ENCODE data around the gene STAMBPL1.

Gene STAMBPL1

DNA sequence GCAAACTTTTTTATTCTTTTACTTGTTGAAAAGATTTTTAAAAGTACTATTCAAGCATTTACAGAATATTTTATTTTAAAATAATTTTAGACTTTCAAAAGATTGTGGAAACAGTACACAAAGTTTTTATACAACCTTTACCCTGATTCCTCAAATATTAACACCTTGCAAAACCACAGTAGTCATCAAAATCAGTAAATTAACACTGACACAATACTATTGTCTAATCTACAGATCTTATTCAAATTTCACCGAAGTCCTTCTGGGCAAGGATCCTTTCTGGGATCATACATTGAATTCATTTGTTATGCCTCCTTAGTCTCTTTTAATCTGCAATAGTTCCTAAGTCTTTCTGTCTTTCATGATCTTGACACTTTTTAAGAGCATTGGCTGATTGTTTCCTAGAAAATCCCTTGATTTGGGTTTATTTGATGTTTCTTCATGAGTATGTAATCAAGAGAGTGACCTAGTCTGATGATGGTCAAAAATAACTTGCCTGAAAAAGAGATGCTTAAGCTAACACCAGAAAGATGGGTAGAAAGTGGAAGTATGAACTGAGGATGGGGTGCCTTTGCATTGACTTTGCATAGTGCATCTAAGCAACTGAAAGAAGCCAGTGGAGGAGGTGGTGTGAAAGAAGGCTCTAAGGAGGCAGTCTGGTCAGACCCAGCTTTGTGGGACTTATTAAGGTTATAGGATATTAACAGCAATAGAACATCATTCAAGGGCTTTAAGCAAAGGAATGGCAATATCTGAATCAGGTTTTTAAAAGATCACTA, 9.7 kb downstream of the STAMBPL1 start:
- intact Hi-C loops (cut with DNase I) = no loop called here
- DNase-seq = no peak

DNA sequence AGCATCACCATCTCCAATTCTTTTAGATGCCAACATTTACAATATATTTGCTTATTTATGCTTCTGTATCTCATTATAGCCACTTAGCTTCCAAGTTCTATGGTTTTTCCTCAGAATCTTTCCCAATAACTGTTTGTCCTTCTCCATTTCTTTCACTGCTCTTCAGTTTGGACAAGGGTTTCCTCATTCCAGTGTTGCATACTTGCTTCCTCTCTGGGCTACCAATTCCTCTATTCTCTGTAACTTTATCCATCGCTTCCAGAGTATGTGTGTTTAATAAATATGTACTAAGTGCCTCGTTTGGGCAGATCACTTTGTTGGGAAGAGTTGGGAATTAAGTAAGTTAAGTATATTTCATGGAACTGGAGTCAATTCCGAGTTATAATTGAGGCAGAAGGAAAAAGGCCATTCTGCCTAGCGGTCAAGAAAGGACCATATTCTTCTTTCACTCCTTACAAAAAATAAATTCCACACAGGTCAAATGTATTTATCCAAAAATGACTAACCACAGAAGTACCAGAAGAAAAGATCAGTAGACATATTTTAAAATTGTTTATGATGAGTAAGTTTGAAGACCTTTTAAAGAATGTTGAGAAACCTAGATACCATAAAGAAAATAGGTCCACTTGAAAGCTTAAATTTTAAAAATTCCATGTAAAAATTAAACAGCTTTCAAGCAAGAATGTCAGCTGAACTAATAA, 10.8 kb downstream of the STAMBPL1 start:
- no peak for DNase-seq
- intact Hi-C loops (cut with DNase I) = no loop called here

DNA sequence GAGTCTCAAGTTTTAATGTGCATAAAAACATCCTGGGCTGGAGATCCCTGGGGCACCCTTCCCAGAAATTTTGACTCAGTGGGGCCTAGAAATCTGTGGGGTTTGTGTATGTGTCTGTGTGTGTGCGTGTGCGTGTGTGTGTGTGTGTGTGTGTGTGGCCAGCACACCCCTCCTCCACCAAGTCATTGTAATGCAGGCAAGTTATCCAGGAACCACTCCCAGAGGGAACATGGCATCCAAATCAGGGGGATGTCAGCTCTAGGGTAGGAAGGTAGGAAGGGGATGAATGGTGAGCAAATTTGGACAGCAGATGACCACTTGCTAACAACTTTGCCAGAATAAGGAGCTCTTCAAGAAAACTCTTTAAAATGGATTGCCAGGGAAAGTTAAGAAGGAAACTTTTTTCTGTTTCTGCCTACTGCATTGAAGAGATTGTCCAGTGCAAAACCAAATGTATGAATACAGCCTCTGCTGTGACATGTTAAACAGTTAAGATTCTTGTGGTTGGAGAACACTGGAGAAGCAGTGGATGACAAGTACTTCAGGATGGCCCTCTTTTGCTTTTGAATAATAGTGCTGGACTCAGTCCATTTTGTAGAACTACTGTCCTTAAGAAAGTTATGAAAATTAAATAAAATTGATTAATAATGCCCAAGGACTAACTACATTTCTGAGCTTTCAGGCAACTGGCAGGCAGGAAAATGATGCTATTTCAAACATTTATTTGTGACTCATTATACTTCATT, 12.3 kb downstream of the STAMBPL1 start:
- DNase-seq = no peak
- intact Hi-C loops (cut with DNase I) = no loop called here

DNA sequence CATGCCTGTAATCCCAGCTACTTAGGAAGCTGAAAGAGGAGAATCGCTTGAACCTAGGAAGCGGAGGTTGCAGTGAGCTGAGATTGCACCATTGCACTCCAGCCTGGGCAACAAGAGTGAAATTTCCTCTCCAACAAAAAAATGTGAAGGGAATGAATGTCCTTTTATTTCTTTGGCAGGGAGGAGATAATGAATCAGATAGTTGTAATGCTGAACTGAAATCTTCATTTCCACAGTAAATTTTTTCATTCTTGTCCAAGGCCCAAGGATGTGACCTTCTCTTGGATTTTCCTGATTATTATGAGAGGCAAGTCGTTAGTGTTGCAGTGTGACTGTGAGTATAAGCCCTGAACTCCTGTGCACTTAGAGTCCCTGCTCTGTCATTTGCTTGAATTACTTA, 13.6 kb downstream of the STAMBPL1 start:
- no peak for DNase-seq
- intact Hi-C loops (cut with DNase I) = no loop called here

DNA sequence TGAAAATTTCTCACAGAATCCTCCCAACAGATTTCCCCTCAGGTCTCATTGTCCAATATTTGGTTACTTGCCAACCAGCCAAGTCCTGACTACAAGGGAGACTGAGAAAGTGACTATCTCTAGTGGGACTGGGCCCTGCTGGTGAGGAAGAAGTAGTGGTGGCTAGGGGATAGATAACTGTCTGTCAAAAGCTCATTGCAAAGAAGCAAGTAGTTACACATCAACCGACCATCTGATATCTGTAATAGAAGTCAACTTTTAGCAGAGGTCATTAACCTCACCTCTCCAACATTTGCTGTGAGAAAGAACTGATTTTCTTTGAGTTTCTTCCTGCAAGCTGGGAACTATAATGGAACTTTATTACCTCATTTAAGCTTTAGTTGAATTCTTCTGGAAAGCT, 15.2 kb downstream of the STAMBPL1 start:
- intact Hi-C loops (cut with DNase I) = no loop called here
- no peak for DNase-seq

DNA sequence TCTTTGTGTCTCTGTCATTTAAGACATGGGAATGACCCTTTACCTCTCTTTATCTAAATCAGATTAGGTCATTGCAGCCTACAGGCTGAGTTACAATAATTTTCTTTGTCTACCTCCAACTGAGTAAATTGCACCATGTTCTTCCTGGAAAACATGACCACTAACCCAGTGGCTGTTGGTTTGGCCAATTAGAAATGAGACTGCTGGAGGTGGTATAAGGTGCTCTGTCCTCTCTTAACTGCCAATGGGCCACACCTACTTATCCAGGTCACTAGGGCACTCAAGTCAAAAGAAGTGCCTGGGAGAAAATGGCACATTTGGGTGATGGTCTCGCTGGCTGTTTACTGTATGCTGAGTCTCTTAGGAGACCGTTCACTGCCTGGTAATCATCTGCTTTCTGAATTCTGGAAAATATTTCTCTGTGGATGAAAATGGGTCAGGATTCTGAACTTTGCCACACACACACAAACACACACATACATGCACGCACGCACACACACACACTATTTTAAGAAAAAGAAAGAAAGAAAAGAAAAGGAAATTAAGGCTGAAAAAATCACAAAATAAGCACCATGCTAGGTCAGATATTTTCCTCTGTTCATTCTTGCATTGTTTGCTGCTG, 16.4 kb downstream of the STAMBPL1 start:
- DNase-seq = no peak
- intact Hi-C loops (cut with DNase I) = no loop called here

DNA sequence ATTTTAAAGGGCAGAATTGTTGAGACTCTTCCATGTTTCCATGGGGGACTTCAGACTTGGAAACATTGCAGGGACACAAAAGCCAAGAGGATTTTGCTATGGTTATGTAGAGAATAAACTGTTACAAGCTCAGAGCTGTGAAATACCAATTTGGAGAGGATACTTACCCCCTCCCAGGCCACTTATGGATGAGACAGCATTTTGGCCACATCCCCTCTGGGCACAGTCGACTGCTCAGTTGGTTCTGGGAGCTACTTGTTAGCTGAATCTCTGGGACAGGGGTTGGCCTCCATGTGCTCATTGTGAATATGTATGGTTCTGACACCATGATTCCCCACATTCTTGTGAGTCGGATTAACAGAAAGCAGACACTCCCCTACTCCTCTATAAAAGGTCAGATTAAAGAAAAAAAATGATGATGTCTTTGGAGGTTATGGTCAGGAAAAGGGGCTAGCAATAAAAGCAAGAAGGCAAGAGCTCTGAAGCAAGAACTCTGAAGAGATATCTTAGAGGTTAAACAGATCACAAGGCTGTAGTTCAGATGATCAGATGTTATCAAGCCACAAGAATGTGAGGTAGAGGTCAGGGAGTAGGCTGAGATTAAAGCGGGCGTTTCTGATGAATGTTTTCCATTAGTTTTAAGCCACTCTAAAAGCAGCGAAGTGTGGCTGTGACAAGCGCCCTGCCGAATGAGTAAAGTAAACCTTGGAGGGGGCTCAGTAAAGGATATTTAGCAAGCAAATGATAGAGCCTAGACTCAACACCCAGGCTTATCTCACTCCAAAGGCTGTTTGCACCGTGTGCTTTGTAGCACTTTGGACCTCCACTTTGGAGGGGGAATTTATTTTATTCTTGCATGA, 17.2 kb downstream of the STAMBPL1 start:
- no peak for DNase-seq

DNA sequence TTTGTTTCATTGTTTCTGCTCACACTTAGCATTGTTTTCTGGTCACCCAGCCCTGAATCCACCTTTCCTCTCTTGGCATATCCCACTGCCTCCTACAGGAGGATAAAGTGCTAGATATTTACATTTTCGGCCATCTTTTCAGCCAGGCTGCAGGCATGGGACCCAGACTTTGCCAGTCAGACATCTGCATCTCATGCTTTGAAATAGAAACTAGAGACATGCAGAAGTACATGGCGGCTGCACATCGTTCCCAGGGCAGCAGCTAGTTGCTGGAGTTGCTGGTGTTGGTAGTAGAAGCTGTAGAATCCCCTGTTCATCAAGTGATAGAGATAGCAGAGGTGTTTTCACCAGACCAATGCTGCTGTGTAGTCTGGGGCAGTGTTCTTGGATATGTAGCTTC, 18.7 kb downstream of the STAMBPL1 start:
- intact Hi-C loops (cut with DNase I) = no loop called here
- DNase-seq = peak in 1 of 10 donors; percentile 77

More for the DNA sequence above, 17.2 kb downstream of the STAMBPL1 start:
- intact Hi-C loops (cut with DNase I) = no loop called here

DNA sequence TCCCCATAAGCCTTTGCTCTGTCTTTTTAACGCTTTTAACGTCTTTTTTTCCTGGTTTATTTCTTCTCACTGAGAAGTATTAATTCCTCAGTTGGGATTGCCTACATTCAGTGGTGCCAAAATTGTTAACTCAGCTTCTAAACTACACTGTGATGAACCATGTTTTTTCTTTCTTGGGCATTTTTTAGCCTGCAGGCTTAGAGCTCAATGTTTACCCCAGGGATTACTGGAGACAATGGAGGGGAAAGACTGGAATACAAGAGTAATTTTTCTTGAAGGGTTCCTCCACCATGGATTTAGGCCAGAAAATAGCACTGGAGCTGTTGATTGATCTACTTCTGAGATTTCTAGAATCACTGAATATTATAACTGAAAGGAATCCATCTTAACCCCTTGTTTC, 19.8 kb downstream of the STAMBPL1 start:
- no peak for DNase-seq
- intact Hi-C loops (cut with DNase I) = no loop called here

DNA sequence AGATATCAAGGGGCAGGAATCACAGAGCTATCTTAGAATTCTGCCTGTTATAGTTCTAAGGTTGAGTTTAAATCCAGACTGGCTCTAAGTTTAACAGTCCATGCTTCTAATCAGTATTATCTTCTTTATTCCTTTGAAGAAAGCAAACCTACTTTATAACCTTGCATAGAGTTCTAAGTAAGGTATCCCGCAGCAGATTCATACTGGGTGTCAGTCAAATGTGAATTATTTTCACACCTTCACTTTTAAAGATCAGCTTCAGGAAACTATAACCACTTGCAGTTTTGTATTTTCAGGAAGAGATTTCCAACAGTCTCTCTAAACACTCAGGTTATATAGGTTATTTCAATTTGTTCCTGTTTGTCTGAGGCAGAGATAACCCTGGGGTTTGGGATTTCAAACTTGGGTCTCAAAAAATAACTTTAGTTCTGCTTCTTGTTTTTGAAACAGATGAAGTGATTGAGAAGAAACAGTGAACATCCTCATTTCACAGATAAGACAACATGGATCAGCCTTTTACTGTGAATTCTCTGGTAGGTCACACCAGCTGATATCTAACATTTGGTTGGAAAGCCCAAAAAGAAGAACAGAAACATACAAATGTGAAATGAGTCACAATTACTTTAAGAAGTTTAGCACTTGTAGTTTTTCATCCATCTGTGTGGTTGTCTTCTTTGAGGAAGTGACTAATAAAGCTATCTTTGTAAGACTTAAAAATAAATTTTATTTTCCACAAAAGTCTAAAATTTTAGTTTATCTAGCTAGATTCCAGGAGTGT, 21.4 kb downstream of the STAMBPL1 start:
- intact Hi-C loops (cut with DNase I) = no loop called here
- DNase-seq = no peak

DNA sequence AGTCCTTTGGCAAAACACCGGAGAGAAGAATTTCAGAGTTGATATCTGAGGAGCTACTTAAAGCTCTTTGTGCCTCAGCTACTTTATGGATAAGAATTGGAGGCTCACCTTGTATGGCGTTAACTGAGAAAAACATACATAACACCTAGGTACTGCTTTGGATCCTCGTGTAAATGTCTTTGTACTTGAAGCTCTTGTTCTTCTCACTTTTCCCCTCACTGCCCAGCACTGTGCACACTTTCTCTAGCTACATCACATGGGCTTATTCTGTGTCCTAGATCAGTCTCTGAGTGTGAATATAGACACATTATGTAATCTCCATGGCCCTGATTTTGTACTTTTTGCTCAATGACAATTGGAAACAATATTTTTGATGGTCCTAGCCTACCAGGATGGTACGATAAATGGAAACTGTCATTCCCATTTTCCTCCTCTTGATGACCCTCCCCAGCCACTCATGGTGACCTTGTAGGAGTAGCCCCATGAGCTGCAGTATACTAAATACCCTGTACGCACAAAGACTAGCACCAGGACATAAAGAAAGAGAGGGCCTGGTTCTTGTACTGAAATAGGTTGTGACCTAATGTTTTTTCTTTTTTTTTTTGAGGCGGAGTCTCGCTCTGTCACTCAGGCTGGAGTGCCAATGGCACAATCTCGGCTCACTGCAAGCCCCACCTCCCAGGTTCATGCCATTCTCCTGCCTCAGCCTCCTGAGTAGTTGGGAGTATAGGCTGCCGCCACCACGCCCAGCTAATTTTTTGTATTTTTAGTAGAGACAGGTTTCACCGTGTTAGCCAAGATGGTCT, 22.1 kb downstream of the STAMBPL1 start:
- intact Hi-C loops (cut with DNase I) = no loop called here
- no peak for DNase-seq

DNA sequence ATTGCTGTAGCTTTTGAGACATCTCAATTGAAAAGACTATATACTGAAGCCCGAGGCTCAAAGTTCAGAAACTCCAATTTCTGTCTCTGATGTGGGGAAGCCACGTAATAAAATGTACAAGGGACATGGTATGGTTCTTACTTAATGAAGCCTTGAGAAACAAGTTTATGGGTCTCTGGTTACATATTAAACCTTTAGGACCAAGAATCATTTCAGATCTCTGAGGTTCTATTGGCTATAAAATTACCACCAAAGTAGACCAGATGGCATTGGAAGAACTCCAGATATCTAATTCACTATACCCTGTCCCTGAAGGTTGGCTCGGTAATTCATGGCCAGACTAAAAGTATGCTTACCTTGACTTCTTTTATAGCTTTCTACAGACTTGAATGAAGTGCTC, 23.7 kb downstream of the STAMBPL1 start:
- DNase-seq = no peak
- intact Hi-C loops (cut with DNase I) = no loop called here

DNA sequence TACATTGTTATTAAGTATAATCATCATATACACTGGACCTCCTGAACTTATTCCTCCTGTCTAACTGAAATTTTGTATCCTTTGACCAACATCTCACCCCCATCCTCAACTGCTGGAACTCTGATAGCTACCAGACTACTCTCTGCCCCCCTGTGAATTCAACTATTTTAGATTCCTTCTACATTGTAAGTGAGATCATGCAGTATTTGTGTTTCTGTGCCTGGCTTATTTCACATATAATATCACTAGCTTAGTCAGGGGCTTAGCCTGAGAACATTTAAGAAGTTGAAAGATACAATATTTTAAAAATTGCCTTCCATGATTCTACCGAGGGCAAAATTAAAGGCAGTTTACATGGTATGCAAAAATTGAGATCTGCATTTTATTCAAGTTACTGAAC, 26.9 kb downstream of the STAMBPL1 start:
- no peak for DNase-seq

DNA sequence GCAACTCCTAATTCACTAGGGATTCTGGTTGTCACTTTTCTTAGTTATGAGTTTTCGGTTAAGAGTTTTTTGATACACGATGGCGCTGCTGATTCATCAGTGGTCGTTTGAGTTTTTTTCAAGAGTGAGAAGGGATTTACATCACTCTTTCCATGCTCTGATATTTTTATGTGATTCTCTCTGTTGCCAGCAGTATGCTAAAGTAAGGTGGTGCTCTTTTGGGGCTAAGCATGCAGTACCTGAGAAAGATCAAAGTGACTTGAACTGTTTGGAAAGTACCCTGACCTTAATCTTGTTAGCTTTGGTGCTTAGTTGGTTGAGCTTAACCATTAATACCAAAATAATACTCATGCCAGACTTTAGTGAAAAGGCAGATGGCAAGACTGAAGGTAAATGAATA, 28.1 kb downstream of the STAMBPL1 start:
- intact Hi-C loops (cut with DNase I) = no loop called here
- DNase-seq = no peak

More for the DNA sequence above, 26.9 kb downstream of the STAMBPL1 start:
- intact Hi-C loops (cut with DNase I) = no loop called here

DNA sequence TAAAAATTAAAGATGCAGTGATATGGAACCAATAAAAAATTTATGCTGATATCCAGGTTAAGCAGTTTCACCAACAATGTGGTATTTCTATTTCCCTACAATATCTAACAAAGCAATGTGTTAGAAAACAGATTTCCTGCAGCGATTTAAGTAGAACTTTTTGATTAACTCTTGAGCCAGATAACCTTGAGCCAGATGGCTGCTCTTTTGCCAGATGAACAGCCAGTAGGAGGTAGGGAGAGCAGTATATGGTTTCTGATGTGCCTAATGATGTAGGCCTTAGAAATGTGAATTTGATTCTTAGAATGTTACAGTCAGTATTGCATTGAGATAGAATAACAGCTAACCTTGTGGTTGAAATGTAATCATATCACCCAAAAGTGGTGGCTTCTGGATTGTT, 31.1 kb downstream of the STAMBPL1 start:
- intact Hi-C loops (cut with DNase I) = no loop called here
- no peak for DNase-seq

DNA sequence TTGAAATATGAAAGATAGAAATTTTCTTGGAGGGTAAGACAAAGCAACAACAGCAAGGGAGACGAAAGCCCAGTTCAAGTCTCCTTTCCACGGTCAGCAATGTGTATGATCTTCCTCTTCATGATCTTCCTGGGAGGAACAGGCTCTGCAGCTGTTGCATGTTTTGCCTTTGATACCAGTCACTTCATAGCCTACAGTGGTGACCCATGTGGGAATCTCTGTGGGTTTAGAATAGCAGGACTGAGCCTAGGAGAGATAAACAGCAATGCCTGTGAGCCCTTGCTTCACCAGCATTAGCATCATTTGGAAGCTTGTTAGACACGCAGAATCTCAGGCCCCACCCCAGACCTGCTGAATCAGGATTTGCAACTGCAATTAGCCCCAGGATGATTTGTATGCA, 31.8 kb downstream of the STAMBPL1 start:
- intact Hi-C loops (cut with DNase I) = no loop called here
- no peak for DNase-seq

DNA sequence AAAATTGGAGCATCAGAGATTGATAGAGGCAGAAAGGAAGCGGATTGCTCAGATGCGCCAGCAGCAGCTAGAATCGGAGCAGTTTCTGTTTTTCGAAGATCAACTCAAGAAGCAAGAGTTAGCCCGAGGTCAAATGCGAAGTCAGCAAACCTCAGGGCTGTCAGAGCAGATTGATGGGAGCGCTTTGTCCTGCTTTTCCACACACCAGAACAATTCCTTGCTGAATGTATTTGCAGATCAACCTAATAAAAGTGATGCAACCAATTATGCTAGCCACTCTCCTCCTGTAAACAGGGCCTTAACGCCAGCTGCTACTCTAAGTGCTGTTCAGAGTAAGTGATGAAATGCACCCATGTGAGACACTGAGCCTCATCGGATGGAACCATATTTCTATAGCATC, 33.1 kb downstream of the STAMBPL1 start:
- no peak for DNase-seq
- intact Hi-C loops (cut with DNase I) = no loop called here

DNA sequence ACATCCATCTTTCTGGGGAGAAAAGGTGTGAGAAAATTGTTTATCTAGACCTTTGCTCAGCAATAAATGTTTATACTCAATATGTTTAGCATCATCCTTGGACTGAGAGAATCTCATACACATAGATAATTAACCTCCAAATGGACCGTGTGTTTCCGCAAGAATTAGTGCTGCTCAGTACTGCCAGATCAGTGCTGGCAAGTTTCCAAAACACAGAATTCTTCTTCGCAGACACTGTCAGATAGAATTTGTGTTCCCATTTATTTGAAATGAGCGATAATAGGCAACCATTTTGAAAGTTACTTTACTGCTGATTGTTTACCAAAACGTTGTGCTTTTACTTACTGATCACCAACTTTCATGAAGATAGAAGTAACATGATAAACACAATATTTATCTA, 33.7 kb downstream of the STAMBPL1 start:
- DNase-seq = no peak
- intact Hi-C loops (cut with DNase I) = no loop called here

DNA sequence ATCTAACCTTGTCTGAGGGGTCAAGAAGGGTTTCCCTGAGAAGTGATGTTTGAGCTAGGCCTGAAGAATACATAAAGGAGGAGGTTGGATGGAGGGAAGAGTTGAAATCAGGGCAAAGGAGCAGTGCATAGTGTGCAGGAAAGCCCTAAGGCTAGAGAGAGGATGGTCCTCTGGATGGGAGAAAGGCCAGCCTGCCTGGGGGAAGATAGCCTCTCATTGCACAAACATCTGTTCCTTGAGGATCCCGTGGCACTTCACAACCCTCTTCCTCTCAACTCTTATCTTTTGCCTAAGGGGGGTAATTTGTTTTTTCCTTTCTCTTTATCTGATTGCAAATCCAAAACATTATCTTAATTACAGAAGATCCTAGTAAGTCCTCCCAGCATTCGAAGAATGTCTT, 35.7 kb downstream of the STAMBPL1 start:
- no peak for DNase-seq
- intact Hi-C loops (cut with DNase I) = no loop called here

All from posterior cingulate gyrus (tissue), 11 donors.